ENCODE data around the gene CA7. TPM values are rescaled to one million over a fixed set of nuclear protein-coding genes. Genes with fewer than 3 reads are reported as not detected.
A peak's percentile ranks its signal among the peaks of the same experiment; 100 is the strongest.

CA7 gene
- total RNA-seq, 1 donor from 2014 or later: not detected

GRCh38 chr16:66841366-66841765 is 2.8 kb upstream of the CA7 start:
- DNase-seq (ENCODE audit: low read depth): no peak
- Histone ChIP-seq H3K36me3 (ENCODE audit: control insufficient read depth, insufficient read depth, low read length) (no peaks in the 10 kb centered on the region), H3K4me3 (ENCODE audit: low read depth, low read length) (no peak overlapping the region), H3K27me3 (ENCODE audit: control insufficient read depth, insufficient read depth, low read length) (peaks cover 27% of the 10 kb centered on the region)
- no peak for TF ChIP-seq CTCF (IDR thresholded peaks at IDR 0.05; ENCODE audit: insufficient read depth, low read length, poor library complexity, severe bottlenecking)

GRCh38 chr16:66842765-66843164 is 1.4 kb upstream of the CA7 start:
- Histone ChIP-seq H3K4me3 (ENCODE audit: low read depth, low read length) (no peak overlapping the region), H3K27me3 (ENCODE audit: control insufficient read depth, insufficient read depth, low read length) (peaks cover 30% of the 10 kb centered on the region), H3K36me3 (ENCODE audit: control insufficient read depth, insufficient read depth, low read length) (no peaks in the 10 kb centered on the region)
- no peak for DNase-seq (ENCODE audit: low read depth)
- TF ChIP-seq CTCF (IDR thresholded peaks at IDR 0.05; ENCODE audit: insufficient read depth, low read length, poor library complexity, severe bottlenecking): no peak

DNA sequence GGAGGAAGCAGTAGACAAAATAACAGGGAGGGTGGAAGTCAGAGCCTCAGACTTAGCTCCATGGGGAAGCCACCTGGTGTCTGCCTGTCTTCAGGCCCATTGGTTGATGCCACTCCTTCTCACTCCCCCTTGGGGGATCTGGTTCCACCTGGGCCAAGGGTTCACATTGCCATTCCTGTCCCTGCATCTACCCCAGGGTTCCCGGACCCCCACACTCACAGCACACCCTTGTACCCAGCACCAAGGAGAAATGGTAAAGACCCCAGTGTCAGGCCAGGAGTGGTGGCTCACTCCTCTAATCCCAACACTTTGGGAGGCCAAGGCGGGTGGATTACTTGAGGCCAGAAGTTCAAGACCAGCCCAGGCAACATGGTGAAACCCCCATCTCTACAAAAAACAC is 1.0 kb upstream of the CA7 start:
- no peak overlapping the region for H3K4me3 ChIP-seq (ENCODE audit: low read depth, low read length)
- H3K27me3 ChIP-seq (ENCODE audit: control insufficient read depth, insufficient read depth, low read length): peaks cover 30% of the 10 kb centered on the region
- TF ChIP-seq CTCF (IDR thresholded peaks at IDR 0.05; ENCODE audit: insufficient read depth, low read length, poor library complexity, severe bottlenecking): no peak
- DNase-seq (ENCODE audit: low read depth): no peak
- H3K36me3 ChIP-seq (ENCODE audit: control insufficient read depth, insufficient read depth, low read length): no peaks in the 10 kb centered on the region

DNA sequence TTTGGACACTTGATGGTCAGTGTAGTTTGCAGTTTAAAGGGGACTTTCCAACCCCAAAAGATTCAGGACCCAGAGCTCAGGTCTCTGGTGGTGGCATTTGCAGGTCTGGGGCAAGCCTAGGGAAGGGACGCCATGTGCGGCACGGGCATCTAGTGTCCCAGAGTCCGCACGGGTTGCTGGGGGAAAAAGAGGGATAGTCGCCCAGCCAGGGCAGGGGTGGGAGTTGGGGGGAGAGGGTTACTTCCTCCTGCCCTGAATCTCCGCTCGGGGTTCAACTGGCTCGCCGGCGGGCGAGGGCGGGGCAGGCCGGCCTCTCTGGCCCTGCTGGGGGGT is 239 bp upstream of the CA7 start:
- Histone ChIP-seq H3K27me3 (ENCODE audit: control insufficient read depth, insufficient read depth, low read length) (peaks cover 33% of the 10 kb centered on the region), H3K4me3 (ENCODE audit: low read depth, low read length) (peak overlapping the region; percentile 35), H3K36me3 (ENCODE audit: control insufficient read depth, insufficient read depth, low read length) (no peaks in the 10 kb centered on the region)

DNA sequence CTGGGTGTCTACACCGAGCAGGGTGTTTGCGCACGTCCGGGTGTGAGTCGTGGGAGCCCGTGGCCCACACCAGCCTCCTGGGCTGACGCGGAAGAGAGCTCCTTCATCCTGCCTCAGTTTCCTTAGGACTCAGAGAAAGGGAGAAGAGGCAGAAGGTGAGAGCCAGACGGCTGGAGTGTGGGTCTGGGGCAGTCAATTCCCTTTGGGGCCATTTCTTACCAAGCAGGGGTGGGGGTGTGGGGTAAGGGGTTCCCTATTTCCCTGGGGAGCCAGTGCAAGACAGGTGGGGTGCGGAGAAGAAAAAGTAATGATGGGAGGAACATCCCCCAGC is 831 bp downstream of the CA7 start:
- H3K27me3 ChIP-seq (ENCODE audit: control insufficient read depth, insufficient read depth, low read length): peaks cover 35% of the 10 kb centered on the region
- no peak for TF ChIP-seq CTCF (IDR thresholded peaks at IDR 0.05; ENCODE audit: insufficient read depth, low read length, poor library complexity, severe bottlenecking)
- DNase-seq (ENCODE audit: low read depth): no peak
- H3K36me3 ChIP-seq (ENCODE audit: control insufficient read depth, insufficient read depth, low read length): no peaks in the 10 kb centered on the region
- H3K4me3 ChIP-seq (ENCODE audit: low read depth, low read length): peak overlapping the region; percentile 35

More for the DNA sequence above, 239 bp upstream of the CA7 start:
- no peak for TF ChIP-seq CTCF (IDR thresholded peaks at IDR 0.05; ENCODE audit: insufficient read depth, low read length, poor library complexity, severe bottlenecking)
- DNase-seq (ENCODE audit: low read depth): no peak

DNA sequence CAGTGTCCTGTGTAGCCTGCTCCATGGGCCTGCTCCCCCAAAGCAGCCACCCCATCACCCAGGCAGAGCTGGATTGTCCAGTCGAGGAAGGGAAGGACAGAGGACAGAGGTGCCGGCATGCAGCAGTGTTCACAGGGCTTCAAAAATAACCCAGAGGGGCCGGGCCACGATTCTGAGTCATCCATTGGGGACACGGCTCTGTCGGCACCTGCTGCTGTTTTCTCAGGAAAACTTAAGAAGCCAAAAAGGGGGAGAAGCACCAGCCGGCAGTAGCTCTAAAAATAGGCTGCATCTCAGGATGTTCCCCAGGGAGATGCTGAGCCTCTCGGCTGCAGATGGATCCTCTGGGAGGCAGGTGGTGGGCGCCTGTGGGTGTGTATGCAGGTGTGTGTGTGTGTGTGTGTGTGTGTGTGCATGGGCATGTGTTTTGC is 1.6 kb downstream of the CA7 start:
- DNase-seq (ENCODE audit: low read depth): no peak
- TF ChIP-seq CTCF (IDR thresholded peaks at IDR 0.05; ENCODE audit: insufficient read depth, low read length, poor library complexity, severe bottlenecking): no peak
- no peaks in the 10 kb centered on the region for H3K36me3 ChIP-seq (ENCODE audit: control insufficient read depth, insufficient read depth, low read length)
- H3K4me3 ChIP-seq (ENCODE audit: low read depth, low read length): no peak overlapping the region
- H3K27me3 ChIP-seq (ENCODE audit: control insufficient read depth, insufficient read depth, low read length): peaks cover 35% of the 10 kb centered on the region
